Measurements from ENCODE around the gene LRRTM3.

Gene LRRTM3

DNA sequence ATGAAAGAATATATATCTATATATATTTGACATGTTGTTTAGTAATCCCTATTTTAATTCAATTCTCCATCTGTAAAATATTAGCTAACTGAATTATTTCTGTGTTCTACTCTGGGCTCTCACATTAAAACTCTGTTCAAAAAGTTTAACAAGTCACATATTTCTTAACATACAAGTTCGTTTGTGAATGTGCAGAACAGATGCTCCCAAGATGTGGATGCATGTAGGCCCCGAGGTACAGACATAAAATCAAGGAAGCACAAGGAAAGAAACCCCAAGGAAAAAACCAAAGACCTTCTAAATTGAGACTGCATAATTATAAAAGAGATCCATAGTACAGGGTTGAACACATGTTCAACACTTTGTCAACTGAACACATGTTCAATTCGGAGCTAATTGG is 175.1 kb downstream of the LRRTM3 start:
- DNase-seq (ENCODE audit: low read depth, low spot score), result no peak
- H3K27ac ChIP-seq, result no peak overlapping the region

DNA sequence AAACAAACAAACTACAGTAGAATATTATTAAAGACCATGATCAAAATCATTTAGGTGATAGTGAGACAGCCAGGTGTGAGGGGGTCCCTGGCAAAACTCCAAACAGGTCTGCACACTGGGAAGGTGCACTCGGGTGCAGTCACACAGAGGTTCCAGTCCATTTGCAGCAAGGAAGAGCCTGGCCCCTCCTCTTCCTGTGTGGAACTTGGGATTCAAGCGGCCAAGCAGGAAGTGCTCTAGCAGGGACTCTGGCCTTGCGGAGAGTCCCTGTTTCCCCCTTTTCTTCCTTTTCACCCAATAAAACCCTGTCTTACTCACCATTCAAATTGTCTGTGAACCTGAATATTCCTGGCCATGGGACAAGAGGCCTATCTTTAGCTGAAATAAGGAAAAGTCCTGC is 181.8 kb downstream of the LRRTM3 start:
- no peak for DNase-seq (ENCODE audit: low read depth, low spot score)

DNA sequence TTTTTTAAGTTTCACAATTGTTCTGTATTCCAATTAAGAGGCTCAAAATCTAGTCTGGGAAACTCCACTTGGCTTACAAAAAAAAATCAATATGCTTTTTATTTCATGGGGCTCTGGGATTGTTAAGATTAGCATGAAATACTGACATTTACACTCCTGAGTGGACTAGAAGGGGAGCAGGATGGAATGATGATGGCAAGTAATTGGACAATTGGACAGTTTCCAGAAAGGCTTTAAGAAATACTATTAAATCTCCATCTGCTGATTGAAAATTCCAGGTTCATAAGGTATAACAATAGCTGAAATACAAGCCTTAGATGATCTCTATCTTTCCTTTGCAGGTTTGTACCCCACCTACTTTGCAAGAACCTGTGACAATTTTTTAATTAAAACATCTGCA is 184.4 kb downstream of the LRRTM3 start:
- DNase-seq (ENCODE audit: low read depth, low spot score), result no peak
- no peak overlapping the region for H3K27ac ChIP-seq

More for the DNA sequence above, 181.8 kb downstream of the LRRTM3 start:
- H3K27ac ChIP-seq, result no peak overlapping the region

DNA sequence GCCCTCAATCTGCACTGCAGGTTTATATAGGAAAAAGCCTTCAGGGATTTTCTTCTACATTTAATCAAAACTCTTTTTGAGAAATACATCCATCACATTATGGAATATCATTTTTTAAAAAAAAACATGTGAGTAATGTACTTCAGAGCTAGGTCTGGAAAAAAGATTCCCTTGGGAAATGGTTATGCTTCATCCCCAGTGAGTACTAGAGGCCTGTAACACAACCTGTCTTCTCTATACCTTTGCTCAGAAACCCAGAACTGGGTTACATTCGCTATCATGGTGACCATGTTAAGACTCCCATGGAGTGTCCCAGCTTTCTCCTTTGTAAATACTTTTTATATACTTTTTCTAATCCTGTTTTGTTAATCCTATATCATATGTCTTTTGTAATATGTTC is 186.9 kb downstream of the LRRTM3 start:
- no peak overlapping the region for H3K27ac ChIP-seq
- no peak for DNase-seq (ENCODE audit: low read depth, low spot score)

DNA sequence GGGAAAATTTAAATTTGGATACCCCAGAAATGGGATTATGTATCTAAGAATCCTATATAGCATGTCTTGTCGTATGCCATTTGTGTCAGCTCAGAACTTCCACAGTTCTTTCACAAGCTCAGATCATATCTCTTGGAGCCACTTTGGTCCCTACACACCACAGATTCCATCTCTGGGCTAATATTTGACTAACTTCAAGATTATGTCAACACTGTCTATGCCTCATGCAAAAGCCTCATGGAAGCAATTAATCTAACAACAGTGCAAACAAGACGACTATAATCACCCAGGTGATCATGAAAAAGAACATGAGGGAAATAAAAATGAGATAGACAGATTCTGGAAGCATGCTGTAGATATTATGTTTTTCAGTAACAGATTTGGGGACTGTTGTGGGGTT is 189.1 kb downstream of the LRRTM3 start:
- no peak for DNase-seq (ENCODE audit: low read depth, low spot score)
- no peak overlapping the region for H3K27ac ChIP-seq

DNA sequence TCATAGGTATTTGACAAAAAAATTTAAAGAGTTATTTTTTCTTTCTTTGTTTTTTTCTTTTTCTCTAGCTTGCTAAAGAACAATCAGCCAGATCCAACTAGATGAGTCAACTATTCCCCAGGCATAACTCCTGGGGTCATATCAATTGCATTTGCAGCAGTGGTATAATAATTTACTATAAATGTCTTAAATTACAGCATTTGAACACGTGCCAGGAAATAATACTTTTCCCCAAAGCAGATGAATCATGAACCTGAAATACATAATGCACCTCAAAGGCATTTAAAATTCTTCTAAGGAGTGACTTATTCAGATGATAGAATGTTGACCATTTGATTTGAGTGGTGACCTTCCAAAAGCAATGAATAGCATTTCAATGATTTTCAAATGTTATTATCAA is 190.1 kb downstream of the LRRTM3 start:
- no peak for DNase-seq (ENCODE audit: low read depth, low spot score)
- H3K27ac ChIP-seq, result no peak overlapping the region

DNA sequence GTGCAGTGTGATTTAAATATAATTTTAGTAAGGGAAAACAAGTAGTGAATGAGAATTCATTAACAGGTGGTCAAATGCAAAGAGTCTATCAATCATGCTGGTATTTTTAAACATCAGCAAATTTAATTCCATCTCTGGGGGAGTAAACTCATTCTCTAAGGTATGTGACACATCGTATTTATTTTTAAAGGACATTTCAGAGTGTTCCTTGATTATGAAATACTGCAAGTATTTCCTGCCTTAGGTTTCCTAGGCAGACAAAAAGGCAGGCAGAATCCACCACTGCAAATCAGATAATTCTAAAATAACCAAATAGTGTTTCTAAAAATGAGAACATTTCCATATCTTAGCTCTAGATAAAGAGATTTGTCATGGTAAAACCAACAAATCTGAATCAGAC is 193.8 kb downstream of the LRRTM3 start:
- no peak for DNase-seq (ENCODE audit: low read depth, low spot score)
- no peak overlapping the region for H3K27ac ChIP-seq

DNA sequence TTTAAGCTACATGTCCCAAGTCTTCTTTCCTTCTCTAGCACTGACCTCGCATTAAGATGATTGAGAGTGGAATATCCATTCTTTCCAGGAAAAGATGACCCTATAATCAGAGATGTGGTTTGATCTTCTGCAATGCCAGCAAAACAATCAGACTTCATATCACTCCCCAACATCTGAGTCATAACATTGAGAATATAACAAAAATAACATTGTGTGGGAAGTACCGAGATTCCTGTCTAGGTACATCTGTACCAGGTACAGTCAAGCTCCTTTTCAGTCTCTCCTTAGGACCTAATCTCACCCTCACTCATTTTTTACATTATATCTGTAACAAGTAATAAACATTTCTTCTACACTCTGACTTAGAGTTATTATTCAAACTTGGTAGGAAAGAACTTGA is 201.6 kb downstream of the LRRTM3 start:
- DNase-seq (ENCODE audit: low read depth, low spot score), result no peak
- no peak overlapping the region for H3K27ac ChIP-seq

DNA sequence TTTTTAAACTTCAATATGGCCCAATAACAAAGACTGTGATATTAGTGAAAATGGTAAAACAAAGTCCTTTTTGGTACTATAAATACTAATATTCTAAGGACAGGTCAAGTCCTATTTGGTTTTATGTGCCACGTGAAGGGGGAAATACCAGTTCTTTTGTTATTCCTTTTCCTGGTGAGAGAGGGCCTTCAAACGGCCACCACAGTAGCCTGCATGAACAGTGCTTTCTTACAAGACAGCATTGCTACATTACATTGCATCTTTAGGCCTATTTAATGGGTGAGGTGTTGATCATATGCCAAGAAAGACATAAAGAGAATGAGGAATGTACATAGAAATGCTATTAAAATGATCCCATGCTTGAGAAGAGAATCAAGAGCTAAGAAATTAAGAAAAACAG is 214.8 kb downstream of the LRRTM3 start:
- DNase-seq (ENCODE audit: low read depth, low spot score), result no peak
- no peak overlapping the region for H3K27ac ChIP-seq

DNA sequence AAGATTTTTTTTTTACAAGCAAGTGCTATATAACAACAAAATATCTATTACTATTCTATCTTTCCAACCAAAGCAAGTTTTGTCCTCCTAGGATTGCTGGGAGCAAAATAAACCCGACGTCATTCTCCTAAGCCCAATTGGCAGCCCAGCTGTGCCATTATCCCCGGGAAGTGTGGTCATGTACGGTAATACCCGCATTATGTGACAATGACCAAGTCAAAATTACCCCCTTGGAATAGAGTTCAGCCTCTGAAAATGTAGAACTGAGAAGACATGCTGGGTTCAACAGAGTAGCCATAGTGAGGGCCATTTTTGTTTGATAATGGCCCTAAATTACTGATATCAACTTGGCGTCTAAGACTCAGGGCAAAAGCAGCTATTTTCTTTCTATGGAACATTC is 215.5 kb downstream of the LRRTM3 start:
- no peak overlapping the region for H3K27ac ChIP-seq
- no peak for DNase-seq (ENCODE audit: low read depth, low spot score)

DNA sequence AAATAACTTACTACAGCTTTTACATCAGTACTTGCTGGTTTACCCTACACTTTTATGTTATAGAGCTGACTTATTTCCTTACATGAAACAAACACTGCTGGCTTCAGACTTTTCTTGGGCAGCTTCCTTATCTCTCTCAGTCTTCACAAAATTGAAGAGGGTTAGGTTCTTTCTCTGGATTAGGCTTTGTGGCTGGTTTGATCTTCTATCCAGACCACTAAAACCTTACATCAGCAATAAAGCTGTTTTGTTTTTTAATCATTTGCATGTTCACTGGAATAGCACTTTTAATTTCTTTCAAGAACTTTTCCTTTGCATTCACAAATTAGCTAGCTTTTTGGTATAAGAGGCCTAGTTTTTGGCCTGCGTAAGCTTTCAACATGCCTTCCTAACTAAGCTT is 218.7 kb downstream of the LRRTM3 start:
- DNase-seq (ENCODE audit: low read depth, low spot score), result no peak
- H3K27ac ChIP-seq, result no peak overlapping the region
